ENCODE results near the gene KLLN. TPM values are rescaled to one million over a fixed set of nuclear protein-coding genes. Genes with fewer than 3 reads are reported as not detected.

The KLLN gene
- total and polyA plus RNA-seq, 2 of the 13 experiments (the other 11 are each of a cell fraction or from before 2014, with no cell fraction given) = 0.08 to 0.44 TPM

GRCh38 chr10:87863053-87863943, at the start of gene KLLN, which contains the start of gene PTEN (continued):
- no peak for TF ChIP-seq ZBTB1 (CRISPR knock-in tag; IDR thresholded peaks at IDR 0.05; ENCODE audit: borderline replicate concordance)
- TF ChIP-seq ARID2 (CRISPR knock-in tag; IDR thresholded peaks at IDR 0.05; ENCODE audit: borderline replicate concordance) = no peak
- no peak for TF ChIP-seq ZNF33A (CRISPR knock-in tag; IDR thresholded peaks at IDR 0.05; ENCODE audit: borderline replicate concordance)
- peak; percentile 77 for TF ChIP-seq DRAP1 (CRISPR knock-in tag; IDR thresholded peaks at IDR 0.05)
- no peak for TF ChIP-seq KDM6A (CRISPR knock-in tag; IDR thresholded peaks at IDR 0.05; ENCODE audit: low read depth)
- TF ChIP-seq ZNF761 (CRISPR knock-in tag; conservative IDR thresholded peaks at IDR 0.05) = peak; percentile 71; the same call in 1 of the 2 replicates
- TF ChIP-seq GABPB1 (CRISPR knock-in tag; IDR thresholded peaks at IDR 0.05) = peak; percentile 81
- TF ChIP-seq ZSCAN30 (CRISPR knock-in tag; IDR thresholded peaks at IDR 0.05) = no peak
- TF ChIP-seq ZBTB40 (IDR thresholded peaks at IDR 0.05) = no peak
- peak; percentile 75; the same call in 1 of the 2 replicates for TF ChIP-seq ZBTB40 (CRISPR knock-in tag; IDR thresholded peaks at IDR 0.05)
- TF ChIP-seq CERS6 (CRISPR knock-in tag; IDR thresholded peaks at IDR 0.05) = no peak
- TF ChIP-seq ZNF607 (CRISPR knock-in tag; IDR thresholded peaks at IDR 0.05; ENCODE audit: borderline replicate concordance) = no peak
- TF ChIP-seq ADNP (CRISPR knock-in tag; IDR thresholded peaks at IDR 0.05) = no peak; the same call in 1 of the 2 replicates
- no peak for TF ChIP-seq MTERF4 (CRISPR knock-in tag; IDR thresholded peaks at IDR 0.05)
- no peak for TF ChIP-seq TCF12 (IDR thresholded peaks at IDR 0.05)
- TF ChIP-seq TCF12 (CRISPR knock-in tag; IDR thresholded peaks at IDR 0.05) = peak; percentile 70; the same call in 1 of the 2 replicates
- TF ChIP-seq SNAI1 (CRISPR knock-in tag; IDR thresholded peaks at IDR 0.05; ENCODE audit: borderline replicate concordance) = no peak
- peak; percentile 75 for TF ChIP-seq HNRNPLL (IDR thresholded peaks at IDR 0.05; ENCODE audit: low read depth, low read length, poor library complexity, severe bottlenecking)

Data from HepG2 (cell line).